ENCODE measurements around the gene UST. TPM values are rescaled to one million over a fixed set of nuclear protein-coding genes. Genes with fewer than 3 reads are reported as not detected.

UST gene
- total RNA-seq, 4 donors from 2014 or later = 4.8 to 9.0 (median 7.8) TPM

DNA sequence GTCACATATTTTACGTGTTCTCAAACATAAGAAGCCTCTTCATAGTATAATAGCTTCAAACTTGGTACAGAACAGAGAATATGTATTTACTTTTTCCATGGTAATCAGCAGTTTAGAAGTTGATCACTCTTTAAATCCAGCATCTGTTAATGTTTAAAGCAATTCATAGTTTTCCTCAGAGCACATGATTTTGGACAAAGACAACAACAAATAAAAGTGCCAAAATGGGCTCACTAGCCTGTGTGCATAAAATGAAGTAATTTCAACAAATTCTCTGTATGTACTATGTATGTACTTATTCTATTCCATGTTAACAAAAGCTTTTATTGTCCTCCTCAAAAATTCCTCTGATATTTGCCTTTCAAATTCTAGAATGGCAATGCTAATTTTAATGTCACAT lies 38.1 kb upstream of the UST start:
- DNase-seq = no peak
- intact Hi-C loops (cut with DNase I; ENCODE audit: low total_unique reads) (no loop called here), in situ Hi-C loops (cut with MboI; ENCODE audit: low pct_ligation_motif_present in 1 of 4, low pct_unique_long_range_greater_than_20kb in 1 of 4, low sequenced_read_pairs in 3 of 4) (no loop called here)
- no peaks in the 10 kb centered on the region for H3K36me3 ChIP-seq
- H3K27me3 ChIP-seq = no peaks in the 10 kb centered on the region
- H3K9me3 ChIP-seq = peaks cover 0 to 7% of the 10 kb centered on the region in 2 donors
- H3K4me1 ChIP-seq = peaks cover 0 to 5% (median 2%) of the 10 kb centered on the region in 4 donors
- 57 to 83% methylated on average over 1 of the region's 1 CpG for WGBS, 2 donors (ENCODE audit: low coverage in 1 of 2)
- TF ChIP-seq, protein P1, sequence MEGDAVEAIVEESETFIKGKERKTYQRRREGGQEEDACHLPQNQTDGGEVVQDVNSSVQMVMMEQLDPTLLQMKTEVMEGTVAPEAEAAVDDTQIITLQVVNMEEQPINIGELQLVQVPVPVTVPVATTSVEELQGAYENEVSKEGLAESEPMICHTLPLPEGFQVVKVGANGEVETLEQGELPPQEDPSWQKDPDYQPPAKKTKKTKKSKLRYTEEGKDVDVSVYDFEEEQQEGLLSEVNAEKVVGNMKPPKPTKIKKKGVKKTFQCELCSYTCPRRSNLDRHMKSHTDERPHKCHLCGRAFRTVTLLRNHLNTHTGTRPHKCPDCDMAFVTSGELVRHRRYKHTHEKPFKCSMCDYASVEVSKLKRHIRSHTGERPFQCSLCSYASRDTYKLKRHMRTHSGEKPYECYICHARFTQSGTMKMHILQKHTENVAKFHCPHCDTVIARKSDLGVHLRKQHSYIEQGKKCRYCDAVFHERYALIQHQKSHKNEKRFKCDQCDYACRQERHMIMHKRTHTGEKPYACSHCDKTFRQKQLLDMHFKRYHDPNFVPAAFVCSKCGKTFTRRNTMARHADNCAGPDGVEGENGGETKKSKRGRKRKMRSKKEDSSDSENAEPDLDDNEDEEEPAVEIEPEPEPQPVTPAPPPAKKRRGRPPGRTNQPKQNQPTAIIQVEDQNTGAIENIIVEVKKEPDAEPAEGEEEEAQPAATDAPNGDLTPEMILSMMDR (IDR thresholded peaks at IDR 0.05) = no peak
- TF ChIP-seq EP300 (IDR thresholded peaks at IDR 0.05; ENCODE audit: low read depth) (no peak), POLR2A (IDR thresholded peaks at IDR 0.05) (no peak)
- no peak overlapping the region for H3K27ac ChIP-seq
- no peak overlapping the region for H3K4me3 ChIP-seq

- Histone ChIP-seq H3K4me3 (no peak overlapping the region), H3K9me3 (peaks cover 0 to 8% of the 10 kb centered on the region in 2 donors), H3K4me1 (peaks cover 0 to 5% (median 2%) of the 10 kb centered on the region in 4 donors), H3K27ac (no peak overlapping the region), H3K27me3 (no peaks in the 10 kb centered on the region), H3K36me3 (no peaks in the 10 kb centered on the region)
- intact Hi-C loops (cut with DNase I; ENCODE audit: low total_unique reads) = no loop called here
- DNase-seq = no peak
- in situ Hi-C loops (cut with MboI; ENCODE audit: low pct_ligation_motif_present in 1 of 4, low pct_unique_long_range_greater_than_20kb in 1 of 4, low sequenced_read_pairs in 3 of 4) = no loop called here
- no peak for TF ChIP-seq POLR2AphosphoS5 (IDR thresholded peaks at IDR 0.05)
- WGBS, 2 donors (ENCODE audit: low coverage in 1 of 2) = 57 to 58% methylated on average over 1 of the region's 1 CpG
These were observed 37.3 kb upstream of the UST start for GRCh38 chr6:148709577-148709976.

DNA sequence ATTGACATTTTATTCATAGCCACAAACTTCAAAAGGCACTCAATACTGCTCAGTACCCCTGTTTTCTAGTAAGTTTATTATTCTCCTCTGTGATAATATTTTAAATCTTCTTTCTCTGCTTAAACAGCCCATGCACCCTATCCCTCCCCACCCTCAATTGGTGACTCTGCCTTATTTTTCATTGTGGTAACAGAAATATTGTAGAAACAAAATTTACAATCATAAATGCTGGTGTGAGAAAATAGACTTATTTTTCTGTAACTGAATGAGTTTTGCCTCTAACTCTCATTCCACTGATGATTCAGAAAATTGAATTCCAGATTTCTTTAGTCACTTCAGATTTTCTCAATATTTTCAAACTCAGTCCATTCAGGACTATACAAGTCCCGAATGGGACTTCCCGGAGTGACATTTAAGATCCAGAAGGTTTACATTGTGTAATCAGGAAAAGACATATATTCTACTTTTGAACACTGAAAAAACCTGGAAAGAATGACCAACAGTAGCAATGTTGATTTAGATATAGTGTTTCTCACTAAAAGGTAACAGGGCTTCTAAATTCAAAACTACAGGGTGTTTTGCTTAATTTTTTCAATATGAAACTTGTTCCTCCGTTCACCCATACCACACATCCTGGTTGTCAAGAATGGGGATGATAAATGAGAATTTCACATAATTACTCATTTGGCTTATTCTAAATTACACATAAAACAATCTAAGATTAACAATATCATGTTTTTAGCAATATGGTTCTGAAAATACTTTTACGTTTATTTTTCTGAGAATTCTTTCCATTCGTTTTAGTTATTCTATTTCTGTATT lies 34.8 kb upstream of the UST start:
- peaks cover 0 to 8% of the 10 kb centered on the region in 2 donors for H3K9me3 ChIP-seq
- no peak for DNase-seq
- no peaks in the 10 kb centered on the region for H3K36me3 ChIP-seq
- intact Hi-C loops (cut with DNase I; ENCODE audit: low total_unique reads) = no loop called here
- WGBS, 2 donors (ENCODE audit: low coverage in 1 of 2) = 68 to 73% methylated on average over 5 of the region's 5 CpGs
- in situ Hi-C loops (cut with MboI; ENCODE audit: low pct_ligation_motif_present in 1 of 4, low pct_unique_long_range_greater_than_20kb in 1 of 4, low sequenced_read_pairs in 3 of 4) = no loop called here
- TF ChIP-seq, protein P1 (IDR thresholded peaks at IDR 0.05) = no peak
- TF ChIP-seq EP300 (IDR thresholded peaks at IDR 0.05; ENCODE audit: low read depth) (no peak), POLR2AphosphoS5 (IDR thresholded peaks at IDR 0.05) (no peak), POLR2A (IDR thresholded peaks at IDR 0.05) (no peak)
- no peaks in the 10 kb centered on the region for H3K27me3 ChIP-seq
- no peak overlapping the region for H3K27ac ChIP-seq
- H3K4me3 ChIP-seq = no peak overlapping the region
- peaks cover 0 to 5% (median 2%) of the 10 kb centered on the region in 4 donors for H3K4me1 ChIP-seq

- Histone ChIP-seq H3K4me3 (no peak overlapping the region), H3K36me3 (no peaks in the 10 kb centered on the region), H3K9me3 (peaks cover 0 to 8% of the 10 kb centered on the region in 2 donors), H3K4me1 (peaks cover 0 to 5% (median 2%) of the 10 kb centered on the region in 4 donors), H3K27ac (no peak overlapping the region), H3K27me3 (no peaks in the 10 kb centered on the region)
- DNase-seq = no peak
- WGBS, 2 donors (ENCODE audit: low coverage in 1 of 2) = 90 to 100% methylated on average over 1 of the region's 1 CpG
- in situ Hi-C loops (cut with MboI; ENCODE audit: low pct_ligation_motif_present in 1 of 4, low pct_unique_long_range_greater_than_20kb in 1 of 4, low sequenced_read_pairs in 3 of 4) = no loop called here
- TF ChIP-seq, protein P1 (IDR thresholded peaks at IDR 0.05) = no peak
- no peak for TF ChIP-seq POLR2AphosphoS5 (IDR thresholded peaks at IDR 0.05)
- no peak for TF ChIP-seq EP300 (IDR thresholded peaks at IDR 0.05; ENCODE audit: low read depth)
- no peak for TF ChIP-seq POLR2A (IDR thresholded peaks at IDR 0.05)
- intact Hi-C loops (cut with DNase I; ENCODE audit: low total_unique reads) = no loop called here
These were observed 33.6 kb upstream of the UST start for GRCh38 chr6:148713033-148713738.
